HG02852 (cell line): ENCODE results near the gene FHIT.
"Not testable (repeated sequence)": the region's sequence is repeated elsewhere in the genome, so short reads cannot be mapped to it uniquely, and the experiment has no call there.

Source experiments
- ATAC-seq: cut with Tn5 transposase; IDR thresholded peaks from one replicate; pipeline ENCODE4 v1.9.1; 2021; ENCODE audit warnings: mild to moderate bottlenecking, moderate library complexity; ENCODE audit not compliant: unreplicated experiment

FHIT gene

GRCh38 chr3:61065451-61066011, 185.7 kb downstream of the FHIT start:
- no peak for ATAC-seq

GRCh38 chr3:61061092-61061723, 190.0 kb downstream of the FHIT start:
- no peak for ATAC-seq

GRCh38 chr3:61060411-61060861, 190.8 kb downstream of the FHIT start:
- no peak for ATAC-seq

- no peak for ATAC-seq
Measured at GRCh38 chr3:61058836-61059235, 192.4 kb downstream of the FHIT start.

GRCh38 chr3:61057464-61057863, 193.8 kb downstream of the FHIT start:
- no peak for ATAC-seq

GRCh38 chr3:61055447-61055846, 195.8 kb downstream of the FHIT start:
- ATAC-seq: no peak

- no peak for ATAC-seq
Measured at GRCh38 chr3:61053781-61054496, 197.3 kb downstream of the FHIT start.

GRCh38 chr3:61052851-61053250, 198.4 kb downstream of the FHIT start:
- no peak for ATAC-seq

- no peak for ATAC-seq
Measured at GRCh38 chr3:61051666-61052065, 199.6 kb downstream of the FHIT start.

- not testable (repeated sequence) for ATAC-seq
Measured at GRCh38 chr3:61045169-61045568, 206.1 kb downstream of the FHIT start.

- no peak for ATAC-seq
Measured at GRCh38 chr3:61043156-61043555, 208.1 kb downstream of the FHIT start.

GRCh38 chr3:61040618-61041017, 210.6 kb downstream of the FHIT start:
- ATAC-seq: no peak

- no peak for ATAC-seq
Measured at GRCh38 chr3:61035573-61035972, 215.7 kb downstream of the FHIT start.

GRCh38 chr3:61032991-61033390, 218.3 kb downstream of the FHIT start:
- ATAC-seq: no peak

- ATAC-seq: no peak
Measured at GRCh38 chr3:61031503-61031902, 219.7 kb downstream of the FHIT start.

GRCh38 chr3:61030469-61031035, 220.7 kb downstream of the FHIT start:
- no peak for ATAC-seq

- no peak for ATAC-seq
Measured at GRCh38 chr3:61029194-61029593, 222.1 kb downstream of the FHIT start.

- ATAC-seq: no peak
Measured at GRCh38 chr3:61018807-61019206, 232.4 kb downstream of the FHIT start.

- not testable (repeated sequence) for ATAC-seq
Measured at GRCh38 chr3:61017028-61017427, 234.2 kb downstream of the FHIT start.

- ATAC-seq: no peak
Measured at GRCh38 chr3:61015859-61016258, 235.4 kb downstream of the FHIT start.

GRCh38 chr3:61015408-61015807, 235.8 kb downstream of the FHIT start:
- no peak for ATAC-seq

GRCh38 chr3:61008998-61009380, 242.3 kb downstream of the FHIT start:
- no peak for ATAC-seq
